Measurements from ENCODE around the gene SPTBN1.

Gene SPTBN1

DNA sequence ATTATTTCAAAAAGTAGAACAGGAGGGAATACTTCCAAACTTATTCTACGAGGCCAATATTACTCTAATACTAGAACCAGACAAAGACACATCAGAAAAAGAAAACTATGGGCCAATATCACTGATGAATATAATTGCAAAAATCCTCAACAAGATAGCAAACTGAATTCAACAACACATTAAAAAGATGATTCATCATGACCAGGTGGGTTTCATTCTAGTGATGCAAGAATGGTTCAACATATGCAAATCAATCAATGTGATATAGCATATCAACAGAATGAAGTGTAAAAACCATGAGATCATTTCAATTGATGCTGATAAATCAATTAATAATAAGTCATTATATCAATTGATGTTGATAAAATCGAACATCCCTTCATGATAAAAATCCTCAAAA, 244.9 kb downstream of the SPTBN1 start:
- Histone ChIP-seq H3K9ac (ENCODE audit: insufficient read length, low read depth) (no peak overlapping the region), H3K9me3 (ENCODE audit: insufficient read depth, low read length) (no peaks in the 10 kb centered on the region; the same call in 1 of the 2 replicates), H3K4me3 (ENCODE audit: insufficient read length, low read depth) (no peak overlapping the region), H3K4me1 (ENCODE audit: insufficient read depth, insufficient read length) (no peaks in the 10 kb centered on the region), H3K27me3 (ENCODE audit: insufficient read depth, insufficient read length) (no peaks in the 10 kb centered on the region), H3K36me3 (ENCODE audit: insufficient read depth, insufficient read length, low read length) (no peaks in the 10 kb centered on the region)
- TF ChIP-seq YY1 (IDR thresholded peaks at IDR 0.05; ENCODE audit: insufficient read depth, insufficient read length) (no peak), ZNF274 (IDR thresholded peaks at IDR 0.05; ENCODE audit: low read depth, low read length) (no peak), SUZ12 (IDR thresholded peaks at IDR 0.05; ENCODE audit: extremely low read depth, insufficient read depth, insufficient read length) (no peak)
- no peak for DNase-seq (ENCODE audit: low read depth, low spot score)

DNA sequence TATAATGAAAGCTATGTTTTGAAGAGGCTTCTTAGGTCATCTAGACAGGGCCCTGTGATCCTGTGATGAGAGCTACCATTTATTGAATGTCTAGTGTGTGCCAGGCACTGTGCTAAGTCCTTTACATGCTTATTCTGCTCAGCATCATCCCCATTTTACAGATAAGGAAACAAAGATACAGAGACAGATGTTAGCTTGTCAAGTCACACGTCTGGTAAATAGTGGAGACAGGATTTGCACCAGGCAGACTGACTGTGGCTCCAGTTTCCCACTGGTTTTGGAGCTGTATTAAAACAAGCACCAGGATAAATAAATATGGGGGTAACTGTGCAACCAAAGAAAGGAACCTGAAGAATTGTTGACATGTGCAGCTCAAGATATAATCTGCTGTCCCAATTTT, 248.1 kb downstream of the SPTBN1 start:
- TF ChIP-seq ZNF274 (IDR thresholded peaks at IDR 0.05; ENCODE audit: low read depth, low read length): no peak
- no peak for TF ChIP-seq SUZ12 (IDR thresholded peaks at IDR 0.05; ENCODE audit: extremely low read depth, insufficient read depth, insufficient read length)
- TF ChIP-seq YY1 (IDR thresholded peaks at IDR 0.05; ENCODE audit: insufficient read depth, insufficient read length): no peak
- DNase-seq (ENCODE audit: low read depth, low spot score): no peak

DNA sequence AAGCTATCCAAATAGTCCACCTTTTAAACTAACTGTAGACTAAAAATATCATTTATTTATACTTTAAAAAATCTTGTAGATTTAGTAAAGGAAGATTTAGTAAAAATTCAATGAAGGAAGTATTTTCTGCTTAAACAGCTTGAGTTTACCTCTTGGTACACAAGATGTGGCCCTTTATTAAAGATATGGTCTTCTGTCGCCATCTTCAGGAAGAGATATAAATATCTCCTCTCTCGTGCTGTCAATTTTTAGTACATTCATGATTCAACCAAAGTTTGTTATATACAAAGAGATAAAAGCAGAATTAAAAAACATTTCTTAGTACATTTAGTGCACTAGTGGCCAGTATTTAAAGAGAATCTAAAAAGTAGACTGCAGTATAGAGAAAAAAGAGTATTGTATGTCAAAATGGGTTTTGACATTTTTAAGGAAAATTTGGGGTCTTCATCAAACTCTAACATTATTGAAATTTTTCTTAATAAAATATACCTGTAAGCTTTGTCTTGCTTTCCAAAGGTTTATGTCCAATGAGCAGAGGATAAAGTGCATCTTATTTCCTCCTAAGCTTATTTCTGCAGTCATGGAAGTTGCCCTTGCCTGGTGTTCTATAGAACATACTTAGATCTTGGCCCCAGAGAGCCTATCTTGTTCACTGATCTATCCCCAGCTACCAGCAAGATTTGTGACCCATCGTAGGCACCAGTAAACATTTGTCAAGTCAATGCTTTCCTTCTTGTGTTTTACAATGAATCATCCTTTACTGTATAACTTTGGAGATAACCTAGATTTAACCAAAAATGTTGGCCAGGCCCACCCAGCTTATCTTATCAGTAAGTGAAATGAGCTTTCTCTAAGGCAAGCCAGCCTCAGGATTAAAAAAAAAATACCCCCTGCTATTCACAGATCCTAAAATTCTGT, 248.8 kb downstream of the SPTBN1 start:
- no peak overlapping the region for H3K4me3 ChIP-seq (ENCODE audit: insufficient read length, low read depth)
- no peak for TF ChIP-seq SUZ12 (IDR thresholded peaks at IDR 0.05; ENCODE audit: extremely low read depth, insufficient read depth, insufficient read length)
- no peaks in the 10 kb centered on the region for H3K27me3 ChIP-seq (ENCODE audit: insufficient read depth, insufficient read length)
- no peaks in the 10 kb centered on the region for H3K9me3 ChIP-seq (ENCODE audit: insufficient read depth, low read length)
- H3K4me1 ChIP-seq (ENCODE audit: insufficient read depth, insufficient read length): peaks cover 2% of the 10 kb centered on the region
- no peak for DNase-seq (ENCODE audit: low read depth, low spot score)
- H3K36me3 ChIP-seq (ENCODE audit: insufficient read depth, insufficient read length, low read length): no peaks in the 10 kb centered on the region
- H3K9ac ChIP-seq (ENCODE audit: insufficient read length, low read depth): no peak overlapping the region

More for the DNA sequence above, 248.1 kb downstream of the SPTBN1 start:
- Histone ChIP-seq H3K4me1 (ENCODE audit: insufficient read depth, insufficient read length) (peaks cover 2% of the 10 kb centered on the region), H3K36me3 (ENCODE audit: insufficient read depth, insufficient read length, low read length) (no peaks in the 10 kb centered on the region), H3K9ac (ENCODE audit: insufficient read length, low read depth) (no peak overlapping the region), H3K4me3 (ENCODE audit: insufficient read length, low read depth) (no peak overlapping the region), H3K27me3 (ENCODE audit: insufficient read depth, insufficient read length) (no peaks in the 10 kb centered on the region), H3K9me3 (ENCODE audit: insufficient read depth, low read length) (no peaks in the 10 kb centered on the region)

DNA sequence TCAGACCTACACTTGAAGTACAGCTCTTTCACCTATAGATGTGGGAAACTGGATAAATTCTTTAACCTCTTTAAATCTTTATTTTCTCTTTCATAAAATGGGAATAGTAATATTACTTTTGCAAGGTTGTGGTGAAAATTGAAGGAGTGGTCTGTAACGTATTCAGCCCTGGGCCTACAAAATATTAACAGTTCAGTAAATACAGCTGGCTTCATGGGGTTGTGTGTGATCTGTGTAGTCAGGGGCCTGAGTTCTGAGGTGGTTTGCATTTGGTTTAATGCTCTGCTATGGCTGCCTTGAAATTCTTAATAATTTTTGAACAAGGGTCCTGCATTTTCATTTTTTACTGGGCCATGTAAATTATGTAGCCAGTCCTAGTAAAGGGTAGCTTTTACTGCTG, 250.5 kb downstream of the SPTBN1 start:
- Histone ChIP-seq H3K9me3 (ENCODE audit: insufficient read depth, low read length) (no peaks in the 10 kb centered on the region), H3K9ac (ENCODE audit: insufficient read length, low read depth) (no peak overlapping the region), H3K4me3 (ENCODE audit: insufficient read length, low read depth) (no peak overlapping the region), H3K27me3 (ENCODE audit: insufficient read depth, insufficient read length) (no peaks in the 10 kb centered on the region), H3K4me1 (ENCODE audit: insufficient read depth, insufficient read length) (peaks cover 2% of the 10 kb centered on the region), H3K36me3 (ENCODE audit: insufficient read depth, insufficient read length, low read length) (no peaks in the 10 kb centered on the region)
- no peak for DNase-seq (ENCODE audit: low read depth, low spot score)
- TF ChIP-seq ZNF274 (IDR thresholded peaks at IDR 0.05; ENCODE audit: low read depth, low read length) (no peak), YY1 (IDR thresholded peaks at IDR 0.05; ENCODE audit: insufficient read depth, insufficient read length) (no peak), SUZ12 (IDR thresholded peaks at IDR 0.05; ENCODE audit: extremely low read depth, insufficient read depth, insufficient read length) (no peak)

DNA sequence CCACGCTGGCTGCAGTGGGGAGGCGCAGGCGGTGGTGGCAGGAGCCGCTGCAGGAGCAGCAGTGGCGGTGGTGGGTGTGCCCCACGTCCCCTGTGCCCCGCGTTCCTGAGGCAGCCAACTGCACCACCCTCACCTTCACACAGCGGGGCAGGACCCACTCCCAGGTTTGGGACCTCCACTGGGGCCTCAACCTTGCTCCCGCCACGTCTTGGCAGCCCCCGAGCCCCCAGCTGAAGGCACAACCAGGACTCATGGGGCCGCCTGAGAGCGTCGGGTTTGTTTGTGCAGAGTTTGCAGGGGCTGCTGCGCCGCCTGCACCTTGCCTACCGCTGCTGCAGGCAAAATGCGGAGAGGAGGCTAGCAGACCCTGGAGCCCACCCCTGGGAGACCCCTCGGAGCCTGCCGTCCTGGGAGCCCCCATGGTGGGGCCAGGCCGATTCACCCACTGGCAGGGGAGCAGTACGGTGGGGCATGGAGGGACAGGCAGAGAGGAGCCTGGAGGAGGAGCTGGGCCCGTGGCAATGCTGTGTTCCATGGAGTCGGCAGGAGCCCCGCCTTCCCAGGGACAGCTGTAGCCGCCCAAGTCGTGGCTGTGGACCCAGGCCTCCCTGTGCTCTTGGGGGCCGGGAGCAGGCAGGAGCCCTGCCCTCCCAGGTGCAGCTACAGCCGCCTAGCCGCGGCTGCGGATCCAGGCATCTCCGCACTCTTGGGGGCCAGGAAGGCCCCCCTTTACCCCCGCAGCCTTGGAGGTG, 252.6 kb downstream of the SPTBN1 start:
- Histone ChIP-seq H3K9me3 (ENCODE audit: insufficient read depth, low read length) (no peaks in the 10 kb centered on the region), H3K27me3 (ENCODE audit: insufficient read depth, insufficient read length) (no peaks in the 10 kb centered on the region), H3K4me3 (ENCODE audit: insufficient read length, low read depth) (no peak overlapping the region), H3K36me3 (ENCODE audit: insufficient read depth, insufficient read length, low read length) (no peaks in the 10 kb centered on the region), H3K9ac (ENCODE audit: insufficient read length, low read depth) (no peak overlapping the region), H3K4me1 (ENCODE audit: insufficient read depth, insufficient read length) (peaks cover 2% of the 10 kb centered on the region)
- no peak for DNase-seq (ENCODE audit: low read depth, low spot score)
- no peak for TF ChIP-seq ZNF274 (IDR thresholded peaks at IDR 0.05; ENCODE audit: low read depth, low read length)
- TF ChIP-seq SUZ12 (IDR thresholded peaks at IDR 0.05; ENCODE audit: extremely low read depth, insufficient read depth, insufficient read length): no peak
- no peak for TF ChIP-seq YY1 (IDR thresholded peaks at IDR 0.05; ENCODE audit: insufficient read depth, insufficient read length)

DNA sequence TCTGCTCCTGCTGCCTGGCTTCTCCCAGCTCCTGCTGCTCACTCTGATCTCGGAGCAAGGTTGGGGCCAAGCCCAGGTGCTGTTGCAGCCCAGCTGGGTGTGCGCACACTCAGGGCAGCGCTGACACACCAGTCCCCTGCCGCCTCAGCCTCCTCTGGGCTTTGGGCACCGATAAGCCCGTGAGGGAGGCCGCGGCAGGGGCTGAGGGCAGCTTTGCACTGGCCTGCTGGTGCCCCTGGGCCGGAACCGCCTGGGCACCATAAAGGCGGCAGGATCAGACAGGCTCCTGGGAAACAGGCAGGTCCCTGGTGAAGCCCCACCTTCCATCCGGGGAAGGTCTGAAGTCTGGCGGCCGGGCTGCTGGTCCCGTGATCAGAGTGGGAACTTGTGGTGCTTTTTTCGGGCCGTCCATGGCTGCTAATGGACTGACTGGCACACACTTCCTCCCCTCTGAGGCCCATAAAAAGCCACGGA, 253.2 kb downstream of the SPTBN1 start:
- Histone ChIP-seq H3K27me3 (ENCODE audit: insufficient read depth, insufficient read length) (no peaks in the 10 kb centered on the region), H3K4me3 (ENCODE audit: insufficient read length, low read depth) (no peak overlapping the region), H3K9ac (ENCODE audit: insufficient read length, low read depth) (no peak overlapping the region), H3K4me1 (ENCODE audit: insufficient read depth, insufficient read length) (peaks cover 2% of the 10 kb centered on the region), H3K9me3 (ENCODE audit: insufficient read depth, low read length) (no peaks in the 10 kb centered on the region), H3K36me3 (ENCODE audit: insufficient read depth, insufficient read length, low read length) (no peaks in the 10 kb centered on the region)
- no peak for DNase-seq (ENCODE audit: low read depth, low spot score)
- TF ChIP-seq YY1 (IDR thresholded peaks at IDR 0.05; ENCODE audit: insufficient read depth, insufficient read length) (no peak), SUZ12 (IDR thresholded peaks at IDR 0.05; ENCODE audit: extremely low read depth, insufficient read depth, insufficient read length) (no peak), ZNF274 (IDR thresholded peaks at IDR 0.05; ENCODE audit: low read depth, low read length) (no peak)

DNA sequence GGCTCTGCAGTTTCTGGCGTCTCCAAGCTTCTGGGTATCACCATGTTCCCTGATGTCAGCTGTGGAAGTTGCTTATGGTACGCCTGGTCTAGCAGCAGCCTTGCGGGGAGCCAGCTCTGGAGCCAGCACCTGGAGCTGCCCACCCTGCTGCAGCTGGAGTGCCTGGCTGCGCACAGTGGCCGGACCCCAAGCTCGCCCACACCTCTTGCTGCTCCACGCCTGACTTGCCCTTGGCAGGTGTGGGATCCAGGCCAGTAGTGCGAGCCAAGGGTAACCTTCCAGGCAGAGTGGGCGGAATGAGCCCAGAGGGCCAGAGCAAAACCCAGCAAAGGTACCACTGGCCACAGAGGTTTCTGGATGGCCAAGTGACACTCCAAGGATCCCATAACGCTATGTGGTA, 254.1 kb downstream of the SPTBN1 start:
- Histone ChIP-seq H3K9me3 (ENCODE audit: insufficient read depth, low read length) (no peaks in the 10 kb centered on the region), H3K9ac (ENCODE audit: insufficient read length, low read depth) (no peak overlapping the region), H3K4me1 (ENCODE audit: insufficient read depth, insufficient read length) (peaks cover 2% of the 10 kb centered on the region), H3K27me3 (ENCODE audit: insufficient read depth, insufficient read length) (no peaks in the 10 kb centered on the region), H3K36me3 (ENCODE audit: insufficient read depth, insufficient read length, low read length) (no peaks in the 10 kb centered on the region), H3K4me3 (ENCODE audit: insufficient read length, low read depth) (no peak overlapping the region)
- DNase-seq (ENCODE audit: low read depth, low spot score): no peak
- no peak for TF ChIP-seq SUZ12 (IDR thresholded peaks at IDR 0.05; ENCODE audit: extremely low read depth, insufficient read depth, insufficient read length)
- TF ChIP-seq YY1 (IDR thresholded peaks at IDR 0.05; ENCODE audit: insufficient read depth, insufficient read length): no peak
- no peak for TF ChIP-seq ZNF274 (IDR thresholded peaks at IDR 0.05; ENCODE audit: low read depth, low read length)
